Stimulated activated CD8-positive, alpha-beta memory T cell treated with anti-CD3 and anti-CD28 coated beads, Interleukin-4, amount 100 ng/mL, for 4 hours (primary cell): ENCODE data around the gene ADGRL3.

ENCODE experiments used
- DNase-seq, 2 donors: peaks; one replicate each; pipeline ENCODE4 v3.0.0-alpha.2; 2020; ENCODE audit warnings: low read depth in 2 of 2, low spot score in 1 of 2

ADGRL3 gene

DNA sequence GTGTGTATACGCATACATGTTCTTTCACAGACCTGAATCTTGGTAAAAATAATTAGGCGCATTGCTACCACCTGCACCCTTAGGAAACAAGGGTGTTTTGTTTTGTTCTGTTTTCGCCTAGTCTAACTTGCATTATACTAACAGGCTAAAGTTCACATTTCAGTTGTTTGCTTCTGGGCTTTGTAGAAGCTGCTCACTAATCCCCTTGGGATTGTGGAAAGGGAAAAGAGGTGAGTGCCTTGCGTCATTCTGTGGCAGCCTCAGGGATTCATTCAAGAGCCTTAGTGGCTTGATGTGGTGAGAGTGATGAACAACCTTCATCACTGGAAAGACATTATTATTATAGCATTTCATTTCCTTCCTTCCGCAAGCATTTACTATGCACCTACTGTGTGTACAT, 331.1 kb downstream of the ADGRL3 start:
- no peak for DNase-seq

DNA sequence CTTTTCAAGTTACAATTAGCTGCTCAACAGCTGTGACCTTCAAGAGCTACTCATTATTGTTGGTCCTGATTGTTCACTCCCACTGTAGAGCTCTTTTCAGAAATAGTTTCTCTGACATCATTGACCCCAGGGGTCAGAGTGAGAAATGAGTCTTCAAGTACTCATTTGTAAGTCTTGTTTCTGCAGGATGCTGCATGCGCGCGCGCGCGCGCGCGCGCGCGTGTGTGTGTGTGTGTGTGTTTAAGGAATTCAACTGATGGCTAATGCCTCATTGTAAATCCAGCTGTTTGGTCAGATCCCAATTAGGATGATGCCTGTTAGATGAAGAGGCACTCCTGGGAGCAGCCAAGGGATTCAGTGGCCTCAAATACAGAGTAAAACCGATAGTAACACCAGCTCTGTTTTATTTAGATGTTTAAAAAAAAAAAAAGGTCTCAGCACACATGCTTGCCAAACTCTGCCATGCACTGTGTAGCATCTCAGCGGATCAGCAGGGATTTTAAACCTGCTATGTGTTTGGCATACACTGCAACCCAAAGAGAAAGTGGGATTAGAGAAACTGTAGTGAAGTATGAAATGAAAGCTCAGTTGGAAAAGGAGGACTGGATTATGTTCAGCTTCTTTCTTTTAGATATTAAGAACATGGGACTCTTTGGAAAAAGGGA, 332.3 kb downstream of the ADGRL3 start:
- no peak for DNase-seq

DNA sequence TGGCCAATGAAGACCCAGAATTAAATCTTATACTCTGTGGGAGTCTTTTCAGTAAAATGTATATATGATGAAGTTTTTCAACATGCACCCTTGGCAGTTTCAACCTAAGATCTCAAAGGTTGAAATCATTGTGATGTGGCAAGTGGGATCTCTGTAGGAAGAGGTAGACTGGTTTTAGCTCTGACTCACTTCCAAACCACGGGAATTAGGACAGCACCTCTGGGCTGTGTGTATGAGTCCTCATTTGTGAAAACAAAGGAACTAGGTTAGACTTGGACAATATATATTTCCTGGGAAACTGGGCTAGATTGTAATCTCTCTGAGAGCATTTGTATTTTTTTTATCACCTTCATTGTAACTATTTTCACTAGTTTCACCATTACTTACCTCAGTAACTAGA, 333.0 kb downstream of the ADGRL3 start:
- DNase-seq, result no peak

DNA sequence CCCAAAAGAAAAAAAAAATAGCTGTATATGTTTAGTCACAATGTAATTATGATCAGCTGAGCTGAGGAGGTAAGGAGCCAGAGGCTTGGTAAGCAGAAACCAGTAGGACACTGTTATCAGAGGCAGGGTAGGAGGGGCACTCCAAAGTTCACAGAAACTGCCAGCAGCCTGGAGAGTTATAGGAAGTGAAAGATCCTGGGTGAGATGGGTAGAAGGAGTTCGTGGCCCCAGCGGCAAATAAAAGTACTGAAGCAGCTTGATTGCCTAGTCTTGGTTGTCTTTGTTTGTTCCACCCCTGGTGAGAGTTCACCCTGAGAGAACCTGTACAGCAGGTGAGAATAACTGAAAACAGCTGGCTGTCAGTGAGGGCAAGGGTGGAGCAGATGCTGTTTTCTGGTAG, 340.8 kb downstream of the ADGRL3 start:
- no peak for DNase-seq

DNA sequence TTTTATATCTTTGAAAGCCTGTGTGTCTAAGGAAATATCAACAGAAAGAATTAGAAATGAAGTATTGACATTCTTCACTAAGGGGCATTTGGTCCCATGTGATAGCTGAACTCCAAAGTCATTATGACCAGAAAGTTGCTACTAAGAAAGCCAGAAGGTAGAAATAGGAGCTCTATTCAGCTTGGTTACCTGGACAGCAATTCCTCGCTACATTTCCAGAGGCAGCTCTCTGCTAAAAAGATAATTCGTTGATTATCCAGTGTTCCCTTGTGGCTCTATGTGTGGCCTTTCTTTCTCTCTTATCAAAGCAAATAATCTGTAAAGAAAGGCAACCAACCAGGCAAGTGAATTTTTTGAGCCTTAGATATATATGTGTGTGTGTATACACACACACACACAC, 341.3 kb downstream of the ADGRL3 start:
- no peak for DNase-seq

DNA sequence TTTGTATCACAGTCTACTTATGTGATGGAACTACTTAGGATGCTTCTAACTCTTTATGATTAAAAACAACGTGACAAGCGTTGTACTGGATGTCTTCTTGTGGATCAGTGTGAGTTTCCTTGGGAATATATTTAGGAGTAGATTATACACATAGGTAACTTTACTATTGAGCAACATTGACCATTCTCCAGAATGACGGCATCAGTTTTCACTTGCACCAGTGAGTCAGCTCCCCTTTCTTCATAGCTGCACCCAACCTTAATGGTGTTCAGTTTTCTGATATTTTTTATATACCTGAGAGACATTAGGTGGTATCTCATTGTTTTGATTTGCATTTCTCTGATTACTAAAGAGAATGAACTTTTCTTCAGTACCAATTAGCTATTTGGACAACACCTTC, 343.9 kb downstream of the ADGRL3 start:
- DNase-seq, result no peak

DNA sequence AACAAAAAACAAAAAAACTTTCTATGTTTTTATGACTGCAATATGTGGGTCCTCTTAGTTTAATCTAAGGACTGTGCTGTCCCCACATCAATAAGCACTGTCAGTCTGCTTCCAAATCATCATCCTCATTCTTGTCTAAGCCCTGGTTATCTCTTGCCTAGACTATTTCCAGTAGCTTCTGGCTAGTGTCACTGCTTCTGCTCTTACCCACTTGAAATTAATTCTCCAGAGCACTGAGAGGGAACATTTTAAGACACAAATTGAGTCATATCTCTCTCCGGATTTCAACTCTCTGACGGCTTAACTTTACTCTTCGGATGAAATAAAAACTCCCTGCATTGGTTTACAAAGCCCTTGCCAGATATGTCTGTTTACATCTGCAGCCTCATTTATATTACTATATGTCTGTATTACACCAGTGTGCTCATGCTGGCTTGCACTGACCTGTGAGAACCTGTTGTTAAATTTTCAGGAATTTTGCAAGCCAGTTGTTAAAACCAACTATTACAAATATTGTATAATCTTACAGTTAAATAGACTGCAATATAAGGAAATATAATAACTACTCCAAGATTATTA, 345.9 kb downstream of the ADGRL3 start:
- DNase-seq, result no peak

DNA sequence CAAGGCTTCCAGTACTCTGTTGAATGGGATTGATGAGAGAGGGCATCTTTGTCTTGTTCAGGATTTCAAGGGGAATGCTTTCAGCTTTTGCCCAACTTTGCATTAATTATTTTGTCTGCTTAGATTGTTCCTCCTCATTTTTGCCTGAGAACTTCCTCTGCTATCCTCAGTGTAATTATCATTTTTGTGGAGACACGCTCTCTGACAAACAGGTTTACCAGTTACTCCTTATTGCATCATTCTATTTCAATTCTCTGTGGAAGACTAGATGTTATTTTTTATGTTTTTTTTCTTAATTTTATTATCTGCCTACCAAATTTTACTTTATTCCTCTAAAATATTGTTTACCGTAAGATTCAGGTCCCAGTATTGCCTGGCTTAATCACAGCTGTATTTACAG, 349.2 kb downstream of the ADGRL3 start:
- DNase-seq, result no peak

DNA sequence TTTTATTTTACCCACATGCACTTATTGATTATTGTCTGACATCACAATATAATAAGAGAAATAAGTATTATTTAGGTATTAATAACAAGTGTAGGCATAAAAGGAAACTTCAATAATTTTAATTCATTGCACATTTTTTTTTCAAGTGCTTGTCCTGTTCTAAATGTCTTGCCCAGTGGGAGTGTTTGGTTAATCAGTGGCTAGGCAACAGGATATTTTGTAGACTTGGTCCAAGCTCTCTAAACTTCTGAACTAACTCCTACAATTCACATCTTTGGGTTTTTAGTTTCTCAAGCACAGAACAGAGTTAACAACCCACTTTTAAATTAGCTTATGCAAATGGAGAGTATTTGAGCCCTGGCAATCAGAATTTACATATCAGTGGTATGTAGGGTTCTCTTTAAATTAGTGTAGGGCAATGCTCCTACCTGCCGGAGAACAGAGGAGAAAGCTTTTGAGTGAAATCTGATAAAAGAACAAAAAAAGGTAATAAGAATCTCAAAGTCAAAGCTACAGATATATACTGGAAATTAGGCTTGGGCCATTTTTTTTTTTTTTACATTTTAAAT, 353.5 kb downstream of the ADGRL3 start:
- no peak for DNase-seq

DNA sequence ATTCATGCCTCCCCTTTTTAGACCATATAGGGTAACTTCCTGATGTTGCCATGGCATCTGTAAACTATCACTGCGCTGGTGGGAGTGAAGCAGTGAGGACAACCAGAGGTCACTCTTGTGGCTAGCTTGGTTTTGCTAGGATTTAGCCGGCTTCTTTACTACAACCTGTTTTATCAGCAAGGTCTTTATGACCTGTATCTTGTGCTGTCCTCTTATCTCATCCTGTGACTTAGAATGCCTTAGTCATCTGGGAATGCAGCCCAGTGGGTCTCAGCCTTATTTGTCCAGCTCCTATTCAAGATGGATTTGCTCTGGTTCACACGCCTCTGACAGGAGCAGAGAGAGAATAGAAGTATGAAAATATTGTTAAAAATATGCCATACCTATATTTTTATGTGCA, 355.7 kb downstream of the ADGRL3 start:
- no peak for DNase-seq

DNA sequence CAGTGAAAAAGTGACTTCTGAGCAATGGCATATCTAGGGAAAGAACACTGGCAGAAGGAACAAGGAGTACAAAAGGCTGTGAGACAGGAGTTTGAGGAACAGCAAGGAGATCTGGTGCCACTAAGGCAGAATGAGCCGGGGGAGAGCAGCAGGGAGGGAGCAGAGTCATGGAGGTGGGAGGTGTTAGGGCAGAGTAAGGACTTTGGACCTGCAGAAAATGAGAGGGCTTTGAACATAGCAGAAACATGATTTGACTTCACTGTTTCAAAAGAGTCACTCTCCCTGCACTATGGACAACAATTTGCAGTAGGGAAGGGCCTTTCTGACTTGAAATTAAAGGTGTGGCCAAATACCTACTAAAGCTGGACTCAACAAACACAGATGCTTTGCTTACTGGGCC, 356.2 kb downstream of the ADGRL3 start:
- DNase-seq, result no peak

DNA sequence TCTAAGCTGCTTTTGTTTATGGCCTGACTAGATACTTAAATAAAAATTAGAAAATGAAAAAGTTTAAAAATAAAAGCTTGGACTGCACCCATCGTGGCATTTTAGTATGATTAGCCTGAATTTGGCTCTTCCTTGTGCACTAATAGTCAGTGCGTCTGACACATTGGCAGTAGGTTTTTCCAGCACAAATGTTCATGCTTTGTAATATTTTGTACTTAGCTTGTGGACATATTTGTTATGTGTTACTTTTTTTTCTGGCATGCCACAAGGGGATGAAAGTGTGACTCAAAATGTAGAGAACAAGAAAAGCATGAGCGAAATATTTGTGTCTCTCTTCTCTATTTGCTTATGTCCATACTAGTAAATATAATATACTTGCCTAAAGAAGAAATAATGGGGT, 359.3 kb downstream of the ADGRL3 start:
- DNase-seq, result no peak

DNA sequence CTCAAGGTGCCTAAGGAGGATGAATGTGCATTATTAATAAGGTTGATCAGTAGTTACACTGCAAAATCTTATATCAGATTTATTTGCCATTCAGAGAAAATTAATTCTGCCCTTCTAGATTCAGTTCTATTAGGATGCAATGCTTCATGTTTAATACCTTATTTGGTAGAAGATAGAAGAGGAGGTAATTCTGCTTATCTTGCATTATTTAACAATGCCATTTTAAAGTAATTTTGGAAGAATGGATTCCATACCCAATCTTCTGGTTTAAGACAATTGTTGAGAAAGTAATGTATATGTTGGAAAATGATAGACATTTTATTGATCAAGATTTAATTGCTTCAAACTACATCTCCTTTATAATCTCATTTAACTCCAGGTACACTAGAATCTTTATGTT, 360.9 kb downstream of the ADGRL3 start:
- no peak for DNase-seq

DNA sequence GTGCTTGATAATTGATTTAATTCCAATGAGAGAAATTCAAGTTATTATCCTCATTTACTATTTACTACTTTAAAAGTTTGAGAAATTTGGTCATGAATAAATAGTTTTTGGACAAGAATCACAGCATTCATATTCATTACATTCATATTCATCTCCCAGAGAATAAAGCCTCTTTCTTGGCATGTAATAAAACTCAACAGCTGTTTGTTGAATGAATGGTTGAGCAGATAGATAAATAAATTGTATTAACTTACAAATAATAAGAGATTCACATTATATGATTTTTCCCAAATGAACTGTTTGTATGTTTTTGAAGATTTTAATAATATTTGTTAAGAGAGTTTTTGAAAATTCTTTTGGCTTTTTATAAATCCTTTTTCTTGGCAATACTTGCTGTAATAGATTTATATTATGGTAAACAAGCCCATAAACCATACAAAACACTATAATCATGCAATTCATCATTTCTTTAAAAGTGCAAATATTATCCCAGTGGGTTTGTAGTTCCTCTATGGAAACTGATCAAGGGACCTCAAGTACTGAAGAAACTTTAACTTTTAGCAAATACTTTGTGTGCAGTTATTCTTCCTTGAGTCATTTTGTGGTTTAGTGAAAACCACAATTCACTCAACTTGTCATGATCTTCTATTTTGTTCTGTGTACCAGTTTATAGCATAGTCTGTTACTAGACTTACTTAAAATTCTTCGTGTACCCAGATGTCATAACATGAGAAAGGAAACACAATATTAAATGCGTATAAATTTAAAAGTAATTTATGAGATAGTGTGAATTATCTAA, 371.8 kb downstream of the ADGRL3 start:
- no peak for DNase-seq

DNA sequence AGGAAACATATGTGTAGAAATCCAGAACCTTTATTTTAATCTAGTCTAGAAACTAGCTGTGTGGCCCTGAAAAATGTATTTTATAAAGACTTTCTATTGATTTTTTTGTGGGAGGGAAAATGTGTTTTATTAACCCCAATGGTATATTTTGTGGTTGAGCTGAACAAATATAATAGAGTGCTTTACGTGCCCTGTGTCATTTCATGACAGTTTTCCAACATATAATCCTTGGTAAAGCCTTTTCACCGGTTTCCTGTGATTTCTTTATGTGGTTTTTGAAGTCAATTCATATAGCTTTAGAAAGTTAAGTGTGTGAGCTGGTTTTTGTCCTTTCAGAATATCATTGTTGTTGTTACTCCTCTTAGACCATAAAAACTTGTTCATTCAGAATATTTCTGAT, 375.7 kb downstream of the ADGRL3 start:
- no peak for DNase-seq

DNA sequence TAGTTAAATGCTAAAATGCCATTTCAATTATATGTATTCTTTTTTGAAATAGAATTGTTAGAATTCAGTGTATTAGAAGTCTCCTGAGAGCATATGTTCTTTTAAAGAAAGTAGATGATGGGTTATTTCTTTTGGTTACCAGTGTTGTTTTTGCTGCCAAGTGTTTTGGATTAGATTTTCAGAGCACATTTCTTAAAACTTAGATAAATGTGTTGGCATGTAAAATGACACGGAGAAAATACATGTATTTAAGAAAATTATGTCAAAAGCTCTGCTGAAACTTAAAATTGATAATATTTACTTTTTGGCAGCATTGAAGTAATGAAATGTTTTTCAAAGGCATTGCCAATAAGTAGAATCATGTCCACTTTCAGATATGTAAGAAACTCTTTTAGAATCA, 379.7 kb downstream of the ADGRL3 start:
- no peak for DNase-seq

DNA sequence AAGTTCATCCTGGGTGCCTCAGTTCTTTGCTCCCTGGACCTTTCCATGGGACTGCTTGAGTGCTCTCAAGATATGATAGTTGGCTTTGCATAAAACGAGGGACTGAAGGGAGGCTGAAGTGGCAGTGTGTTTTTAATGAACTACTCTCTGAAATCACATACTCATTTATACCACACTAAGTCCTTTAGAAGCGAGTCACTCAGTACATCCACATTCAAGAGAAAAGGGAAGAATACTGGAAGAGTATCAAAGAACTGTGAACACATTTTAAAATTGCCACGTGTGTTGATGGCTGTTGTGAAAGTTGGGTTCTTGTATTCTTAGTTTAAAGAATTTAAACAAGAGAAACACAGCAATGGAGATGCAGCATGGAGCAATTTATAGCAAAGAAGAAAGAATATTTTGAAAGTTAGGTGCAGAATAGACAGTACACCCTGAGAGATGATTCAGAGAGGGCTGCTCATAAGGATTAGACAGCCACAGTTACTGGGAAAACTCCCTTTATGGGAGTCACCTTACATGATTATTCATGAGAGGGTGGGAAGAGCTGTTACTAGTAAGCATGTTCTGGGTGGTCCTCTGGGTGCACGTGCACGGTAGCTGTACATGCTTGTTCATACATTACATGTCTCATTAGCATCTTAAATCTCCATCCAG, 380.7 kb downstream of the ADGRL3 start:
- DNase-seq, result no peak

DNA sequence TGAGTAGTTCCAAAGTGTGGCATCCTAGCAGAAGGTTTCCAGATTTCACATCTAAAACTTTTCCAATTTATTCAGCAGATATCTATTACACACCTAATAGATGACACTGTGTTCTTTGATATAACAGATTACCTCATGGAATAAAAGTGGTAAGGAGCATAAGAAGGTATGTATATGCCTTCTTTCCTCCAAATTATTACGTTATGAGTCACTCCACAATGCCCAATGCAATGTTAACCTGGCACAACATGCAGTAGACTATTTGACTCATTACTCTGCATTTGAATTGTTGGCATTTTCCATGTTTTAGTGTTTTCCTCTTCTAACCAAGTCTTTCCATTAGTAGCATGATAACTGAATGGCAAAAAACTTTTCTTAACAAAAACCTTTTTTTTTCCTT, 383.6 kb downstream of the ADGRL3 start:
- DNase-seq, result no peak

DNA sequence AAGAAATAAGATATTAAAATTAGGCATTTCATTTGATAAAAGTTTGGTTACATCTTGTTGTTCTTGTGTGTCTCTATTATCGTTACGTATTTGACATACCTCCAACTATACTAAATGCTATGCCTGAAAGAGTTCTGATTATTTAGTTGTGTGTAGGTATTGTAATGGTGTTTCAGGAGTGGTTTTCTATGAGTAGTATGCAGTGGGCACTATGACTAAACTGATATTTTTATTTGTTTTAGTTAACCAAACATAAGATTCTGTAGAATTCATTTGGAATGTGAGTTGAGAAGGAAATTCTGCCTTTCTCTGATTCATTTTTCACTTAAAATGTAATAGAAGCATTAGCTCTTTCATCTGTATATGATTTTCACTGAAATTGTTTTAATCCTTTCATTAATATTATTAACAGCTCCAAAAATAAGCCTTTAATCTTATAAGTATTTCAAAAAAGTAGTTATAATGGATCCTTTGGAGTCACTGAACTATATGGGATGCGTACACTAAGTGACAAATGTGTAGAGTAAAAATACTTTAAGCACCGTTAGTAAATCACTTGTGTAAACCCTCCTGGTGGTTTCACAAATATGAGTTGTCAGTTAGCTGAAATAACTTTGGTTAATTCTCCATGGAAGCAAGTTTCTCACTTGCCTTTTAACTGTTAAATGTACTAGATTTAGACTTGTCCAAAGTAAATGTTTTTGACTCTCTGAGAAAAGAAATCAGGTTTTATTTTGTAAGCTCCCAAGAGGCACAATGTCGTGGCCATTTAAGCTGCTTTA, 388.7 kb downstream of the ADGRL3 start:
- DNase-seq, result no peak

DNA sequence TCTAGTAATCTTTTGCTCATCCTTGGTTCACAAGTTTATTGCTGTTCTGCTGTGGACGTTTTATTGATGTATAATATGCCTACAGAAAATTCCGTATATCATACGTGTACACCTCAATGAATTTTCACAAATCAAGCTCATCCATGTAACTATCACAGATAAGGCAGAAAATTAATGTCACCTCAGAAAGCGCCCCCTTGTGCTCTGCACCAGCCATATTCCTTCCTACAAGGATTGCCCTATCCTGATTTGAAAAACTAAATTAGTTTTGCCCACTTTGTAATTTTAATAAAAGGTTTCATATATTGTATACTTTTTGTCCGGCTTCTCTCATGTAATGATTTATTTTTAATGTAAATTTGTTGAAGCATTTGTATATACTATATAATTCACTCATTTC, 390.8 kb downstream of the ADGRL3 start:
- DNase-seq, result no peak
